Tibial nerve (tissue), 3 donors: ENCODE data around the gene GAL3ST3.

Source experiments
- CTCF ChIP-seq, 5 experiments: fragments of 200-600 bp in 3 of 5; fragments of 450-650 bp in 2 of 5; sonication (generic) in 3 of 5; IDR thresholded peaks; one replicate each; pipeline ENCODE4 v1.5.1; 2016 to 2019; ENCODE audit warnings: antibody characterized with exemption in 5 of 5, mild to moderate bottlenecking in 3 of 5, moderate library complexity in 2 of 5
- POLR2A ChIP-seq, 2 donors: fragments of 450-650 bp; IDR thresholded peaks; one replicate each; pipeline ENCODE4 v1.6.1; 2017; ENCODE audit warnings: antibody characterized with exemption in 2 of 2, mild to moderate bottlenecking in 2 of 2, moderate library complexity in 2 of 2

DNA sequence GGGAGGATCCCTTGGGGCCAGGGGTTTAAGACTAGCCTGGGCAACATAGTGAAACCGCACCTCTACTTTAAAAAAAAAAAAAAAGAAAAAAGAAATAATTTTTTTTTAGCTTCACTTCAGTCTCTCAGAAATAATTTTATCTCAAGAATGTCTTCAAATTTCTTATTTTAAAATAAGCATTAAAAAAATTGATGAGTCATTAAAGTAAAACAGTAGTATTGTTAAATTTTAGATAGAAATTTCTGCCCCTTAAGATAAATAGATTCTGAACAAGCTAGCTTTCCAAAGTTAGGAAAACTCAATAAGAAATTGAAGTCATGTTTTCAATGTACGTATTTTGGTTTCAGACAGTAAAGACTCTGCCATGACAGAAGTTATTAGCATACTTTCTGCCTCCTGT is 13.4 kb upstream of the GAL3ST3 start:
- TF ChIP-seq CTCF (IDR thresholded peaks at IDR 0.05), result no peak
- no peak for TF ChIP-seq POLR2A (IDR thresholded peaks at IDR 0.05)
